Mesenchymal stem cell (in vitro differentiated cells and primary cell): Measurements from ENCODE around the gene PAGE5.

ENCODE experiments used
- DNase-seq: peaks from one replicate; pipeline ENCODE4 v3.0.0-alpha.2; 2013
- H2AFZ ChIP-seq: one replicate; pipeline ENCODE4 v1.6.1; 2013; ENCODE audit warnings: low read depth, mild to moderate bottlenecking, control low read depth, inconsistent platforms, low read length, moderate library complexity
- H2AK5ac ChIP-seq: 2 replicates; pipeline ENCODE4 v1.6.1; 2013; ENCODE audit warnings: low read length, moderate library complexity, mild to moderate bottlenecking, inconsistent platforms; ENCODE audit not compliant: severe bottlenecking
- H2BK120ac ChIP-seq: one replicate; pipeline ENCODE4 v1.6.1; 2013; ENCODE audit warnings: low read depth, mild to moderate bottlenecking, inconsistent platforms, low read length, moderate library complexity
- H2BK12ac ChIP-seq, 2 experiments: one replicate each; pipeline ENCODE4 v1.6.1; 2013; ENCODE audit warnings: inconsistent platforms in 2 of 2, low read length in 2 of 2, mild to moderate bottlenecking in 2 of 2, moderate library complexity in 2 of 2, control low read depth in 1 of 2
- H2BK15ac ChIP-seq: one replicate; pipeline ENCODE4 v1.6.1; 2013; ENCODE audit warnings: mild to moderate bottlenecking, low read depth, inconsistent platforms; ENCODE audit not compliant: poor library complexity, severe bottlenecking
- H2BK5ac ChIP-seq: 2 replicates; pipeline ENCODE4 v1.6.1; 2013; ENCODE audit warnings: low read depth, mild to moderate bottlenecking, low read length, control low read depth, inconsistent platforms; ENCODE audit not compliant: poor library complexity, severe bottlenecking
- H3K14ac ChIP-seq, 2 experiments: one replicate each; pipeline ENCODE4 v1.6.1; 2013; ENCODE audit warnings: inconsistent platforms in 2 of 2, low read length in 2 of 2, control low read depth in 1 of 2, mild to moderate bottlenecking in 1 of 2, moderate library complexity in 1 of 2
- H3K18ac ChIP-seq, 2 experiments: one replicate each; pipeline ENCODE4 v1.6.1; 2013; ENCODE audit warnings: inconsistent platforms in 2 of 2, low read length in 2 of 2, control low read depth in 1 of 2, low read depth in 1 of 2, mild to moderate bottlenecking in 1 of 2
- H3K23ac ChIP-seq, 2 experiments: one replicate each; pipeline ENCODE4 v1.6.1; 2013; ENCODE audit warnings: inconsistent platforms in 2 of 2, low read length in 2 of 2, mild to moderate bottlenecking in 2 of 2, moderate library complexity in 2 of 2, control low read depth in 1 of 2
- H3K27ac ChIP-seq: 2 replicates; pipeline ENCODE4 v1.5.1; 2013; ENCODE audit warnings: mild to moderate bottlenecking, moderate library complexity, low read length, control low read depth, inconsistent platforms; ENCODE audit not compliant: poor library complexity, severe bottlenecking
- H3K27me3 ChIP-seq, 2 experiments: 2 replicates each; pipeline versions ENCODE4 v1.6.1 to v1.7.0; 2013; ENCODE audit warnings: low read length in 2 of 2, mild to moderate bottlenecking in 2 of 2, moderate library complexity in 2 of 2, control low read depth in 1 of 2, inconsistent platforms in 1 of 2; ENCODE audit not compliant: control insufficient read depth in 1 of 2, insufficient read depth in 1 of 2
- H3K36me3 ChIP-seq, 2 experiments: 2 replicates each; pipeline versions ENCODE4 v1.6.1 to v1.7.0; 2013; ENCODE audit warnings: low read length in 2 of 2, control low read depth in 1 of 2, inconsistent platforms in 1 of 2, low read depth in 1 of 2, mild to moderate bottlenecking in 1 of 2; ENCODE audit not compliant: insufficient read depth in 2 of 2, control insufficient read depth in 1 of 2
- H3K4ac ChIP-seq, 2 experiments: one replicate each; pipeline ENCODE4 v1.6.1; 2013; ENCODE audit warnings: inconsistent platforms in 2 of 2, low read length in 2 of 2, mild to moderate bottlenecking in 2 of 2, moderate library complexity in 2 of 2, control low read depth in 1 of 2, low read depth in 1 of 2
- H3K4me1 ChIP-seq: 2 replicates; pipeline ENCODE4 v1.6.1; 2013; ENCODE audit warnings: low read depth, low read length, control low read depth; ENCODE audit not compliant: control insufficient read depth, insufficient read depth
- H3K4me2 ChIP-seq: 2 replicates; pipeline ENCODE4 v1.6.1; 2013; ENCODE audit warnings: low read length, mild to moderate bottlenecking, inconsistent platforms; ENCODE audit not compliant: poor library complexity, severe bottlenecking
- H3K4me3 ChIP-seq, 2 experiments: 2 replicates each; pipeline versions ENCODE4 v1.5.1 to v1.7.0; 2013; ENCODE audit warnings: low read length in 2 of 2, mild to moderate bottlenecking in 2 of 2, control low read depth in 1 of 2, low read depth in 1 of 2; ENCODE audit not compliant: insufficient read depth in 1 of 2
- H3K79me1 ChIP-seq: replicated peaks from 2 replicates; pipeline ENCODE4 v1.6.1; 2013; ENCODE audit warnings: mild to moderate bottlenecking, control low read depth, low read length, inconsistent platforms; ENCODE audit not compliant: poor library complexity, severe bottlenecking
- H3K9ac ChIP-seq: 2 replicates; pipeline ENCODE4 v1.7.0; 2013; ENCODE audit warnings: mild to moderate bottlenecking, low read length, moderate library complexity
- H3K9me3 ChIP-seq: 2 replicates; pipeline ENCODE4 v1.7.0; 2013; ENCODE audit warnings: mild to moderate bottlenecking, low read length; ENCODE audit not compliant: control insufficient read depth
- H4K8ac ChIP-seq: one replicate; pipeline ENCODE4 v1.6.1; 2013; ENCODE audit warnings: inconsistent platforms, mild to moderate bottlenecking, low read length, moderate library complexity
- H4K91ac ChIP-seq: one replicate; pipeline ENCODE4 v1.6.1; 2013; ENCODE audit warnings: mild to moderate bottlenecking, low read length, inconsistent platforms
- WGBS: methylation state at CpG from one replicate; pipeline ENCODE4 v1.1.7; 2013; ENCODE audit warnings: mixed read lengths; 5-methylcytosine and 5-hydroxymethylcytosine counted together

PAGE5 gene

GRCh38 chrX:55253528-55253927, 33.4 kb downstream of the PAGE5 start:
- no peak overlapping the region for H2AK5ac ChIP-seq
- no peak overlapping the region for H2BK15ac ChIP-seq
- H3K4ac ChIP-seq, result no peak overlapping the region
- H3K27ac ChIP-seq, result no peak overlapping the region
- H2BK12ac ChIP-seq, result no peak overlapping the region
- no peak for DNase-seq
- H4K8ac ChIP-seq, result no peak overlapping the region
- H3K14ac ChIP-seq, result no peak overlapping the region
- H3K27me3 ChIP-seq, result no peaks in the 10 kb centered on the region
- no peak overlapping the region for H3K4me2 ChIP-seq
- H3K23ac ChIP-seq, result no peak overlapping the region
- no peaks in the 10 kb centered on the region for H3K79me1 ChIP-seq
- peaks cover 2% of the 10 kb centered on the region for H3K9me3 ChIP-seq
- no peak overlapping the region for H2AFZ ChIP-seq
- H2BK5ac ChIP-seq, result no peak overlapping the region
- H3K36me3 ChIP-seq, result no peaks in the 10 kb centered on the region
- H3K9ac ChIP-seq, result no peak overlapping the region
- no peaks in the 10 kb centered on the region for H3K4me1 ChIP-seq
- no peak overlapping the region for H3K4me3 ChIP-seq
- no peak overlapping the region for H4K91ac ChIP-seq
- no peak overlapping the region for H3K18ac ChIP-seq
- H2BK120ac ChIP-seq, result no peak overlapping the region

- Histone ChIP-seq H2AK5ac (no peak overlapping the region), H3K9me3 (no peaks in the 10 kb centered on the region), H2BK15ac (no peak overlapping the region), H4K91ac (no peak overlapping the region), H3K79me1 (no peaks in the 10 kb centered on the region), H3K23ac (no peak overlapping the region), H2BK120ac (no peak overlapping the region), H3K4ac (no peak overlapping the region), H2BK5ac (no peak overlapping the region), H2BK12ac (no peak overlapping the region), H4K8ac (no peak overlapping the region), H3K14ac (no peak overlapping the region), H3K4me2 (no peak overlapping the region), H3K36me3 (no peaks in the 10 kb centered on the region), H3K27me3 (peaks cover 0 to 3% of the 10 kb centered on the region in 2 experiments), H3K4me1 (no peaks in the 10 kb centered on the region), H3K9ac (no peak overlapping the region), H3K4me3 (no peak overlapping the region), H2AFZ (no peak overlapping the region), H3K18ac (no peak overlapping the region), H3K27ac (no peak overlapping the region)
- no peak for DNase-seq
- no CpG with 5 or more reads among the region's 2 CpGs for WGBS
Measured at GRCh38 chrX:55260806-55261205, 40.7 kb downstream of the PAGE5 start.

GRCh38 chrX:55264816-55265215, 44.7 kb downstream of the PAGE5 start, which contains the start of gene PAGE3:
TSS of gene PAGE3 (minus strand) at chrX:55264916. CDS start at chrX:55263903, 1,013 bp downstream.
- Histone ChIP-seq H2BK12ac (no peak within 1 kb of the TSS), H4K91ac (no peak within 1 kb of the TSS), H3K9ac (no peak within 1 kb of the TSS), H3K23ac (no peak within 1 kb of the TSS), H2BK5ac (no peak within 1 kb of the TSS), H2BK15ac (no peak within 1 kb of the TSS), H3K4me3 (no peak within 1 kb of the TSS), H3K27me3 (peaks cover 0 to 3% of the 10 kb centered on the region in 2 experiments), H4K8ac (no peak within 1 kb of the TSS), H3K9me3 (no peaks in the 10 kb centered on the region), H3K27ac (no peak within 1 kb of the TSS), H2AK5ac (no peak within 1 kb of the TSS), H3K4me2 (no peak within 1 kb of the TSS), H3K79me1 (no peaks in the 10 kb centered on the region), H3K14ac (no peak within 1 kb of the TSS), H3K4me1 (no peaks in the 10 kb centered on the region), H3K36me3 (no peaks in the 10 kb centered on the region), H2BK120ac (no peak within 1 kb of the TSS), H2AFZ (no peak within 1 kb of the TSS), H3K4ac (no peak within 1 kb of the TSS), H3K18ac (no peak within 1 kb of the TSS)
- WGBS, result 100% methylated on average over 2 of the region's 5 CpGs
- DNase-seq, result no peak
